SK-N-SH treated with all-trans-retinoic acid at 6 μM for 48 hours (cell line): ENCODE measurements around the gene UNC5C.

Source experiments
- ISL1 ChIP-seq: fragments of 250-450 bp; sonication (Bioruptor Pico); IDR thresholded peaks from 2 replicates; pipeline ENCODE4 v2.1.2; 2022; ENCODE audit warnings: mild to moderate bottlenecking, moderate library complexity
- PPARA ChIP-seq: fragments of 250-450 bp; sonication (Bioruptor Pico); IDR thresholded peaks from 2 replicates; pipeline ENCODE4 v1.5.0; 2020; ENCODE audit warnings: mild to moderate bottlenecking, borderline replicate concordance
- RARB ChIP-seq: fragments of 250-450 bp; sonication (Bioruptor Pico); IDR thresholded peaks from 2 replicates; pipeline ENCODE4 v1.8.0; 2021; ENCODE audit warnings: mild to moderate bottlenecking, moderate library complexity
- ZC3H10 ChIP-seq: fragments of 250-450 bp; sonication (Bioruptor Pico); IDR thresholded peaks from 2 replicates; pipeline ENCODE4 v1.5.1; 2021; ENCODE audit warnings: mild to moderate bottlenecking, moderate library complexity
- ZFP3 ChIP-seq: fragments of 250-450 bp; sonication (Bioruptor Pico); IDR thresholded peaks from 2 replicates; pipeline ENCODE4 v1.5.0; 2020; ENCODE audit warnings: mild to moderate bottlenecking, moderate library complexity
- TF ChIP-seq, protein P1 (sequence below): fragments of 250-450 bp; sonication (Bioruptor Pico); IDR thresholded peaks from 2 replicates; pipeline ENCODE4 v1.8.0; 2020; ENCODE audit warnings: mild to moderate bottlenecking, moderate library complexity, borderline replicate concordance
- TF ChIP-seq, protein P2 (sequence below): fragments of 250-450 bp; sonication (Bioruptor Pico); IDR thresholded peaks from 2 replicates; pipeline ENCODE4 v1.5.0; 2020; ENCODE audit warnings: mild to moderate bottlenecking, moderate library complexity

DNA sequence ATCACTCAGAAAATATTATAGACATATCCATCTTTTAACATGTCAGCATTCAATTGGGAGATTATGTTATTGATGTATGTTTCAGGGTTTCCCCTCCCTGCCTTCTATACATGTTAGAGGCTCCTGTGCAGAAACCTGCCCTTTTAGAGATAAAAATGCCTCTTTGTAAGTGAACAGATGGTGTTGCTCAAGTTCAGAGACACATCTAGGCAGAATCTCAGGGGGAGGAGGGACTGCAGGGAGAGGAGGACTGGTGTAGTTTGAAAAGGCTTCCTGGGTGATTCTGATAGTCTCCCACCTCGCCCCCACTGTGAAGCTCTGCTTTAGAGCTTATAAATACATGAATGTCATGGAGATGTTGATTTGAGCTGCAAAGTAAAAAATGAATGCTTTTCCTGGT, 12.0 kb upstream of the UNC5C start:
- TF ChIP-seq PPARA (CRISPR knock-in tag) (no peak), ZC3H10 (CRISPR knock-in tag) (no peak), RARB (CRISPR knock-in tag) (no peak), ISL1 (CRISPR knock-in tag) (no peak), ZFP3 (CRISPR knock-in tag) (no peak)
- TF ChIP-seq, protein P1, sequence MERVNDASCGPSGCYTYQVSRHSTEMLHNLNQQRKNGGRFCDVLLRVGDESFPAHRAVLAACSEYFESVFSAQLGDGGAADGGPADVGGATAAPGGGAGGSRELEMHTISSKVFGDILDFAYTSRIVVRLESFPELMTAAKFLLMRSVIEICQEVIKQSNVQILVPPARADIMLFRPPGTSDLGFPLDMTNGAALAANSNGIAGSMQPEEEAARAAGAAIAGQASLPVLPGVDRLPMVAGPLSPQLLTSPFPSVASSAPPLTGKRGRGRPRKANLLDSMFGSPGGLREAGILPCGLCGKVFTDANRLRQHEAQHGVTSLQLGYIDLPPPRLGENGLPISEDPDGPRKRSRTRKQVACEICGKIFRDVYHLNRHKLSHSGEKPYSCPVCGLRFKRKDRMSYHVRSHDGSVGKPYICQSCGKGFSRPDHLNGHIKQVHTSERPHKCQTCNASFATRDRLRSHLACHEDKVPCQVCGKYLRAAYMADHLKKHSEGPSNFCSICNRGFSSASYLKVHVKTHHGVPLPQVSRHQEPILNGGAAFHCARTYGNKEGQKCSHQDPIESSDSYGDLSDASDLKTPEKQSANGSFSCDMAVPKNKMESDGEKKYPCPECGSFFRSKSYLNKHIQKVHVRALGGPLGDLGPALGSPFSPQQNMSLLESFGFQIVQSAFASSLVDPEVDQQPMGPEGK (CRISPR knock-in tag): no peak
- TF ChIP-seq, protein P2, sequence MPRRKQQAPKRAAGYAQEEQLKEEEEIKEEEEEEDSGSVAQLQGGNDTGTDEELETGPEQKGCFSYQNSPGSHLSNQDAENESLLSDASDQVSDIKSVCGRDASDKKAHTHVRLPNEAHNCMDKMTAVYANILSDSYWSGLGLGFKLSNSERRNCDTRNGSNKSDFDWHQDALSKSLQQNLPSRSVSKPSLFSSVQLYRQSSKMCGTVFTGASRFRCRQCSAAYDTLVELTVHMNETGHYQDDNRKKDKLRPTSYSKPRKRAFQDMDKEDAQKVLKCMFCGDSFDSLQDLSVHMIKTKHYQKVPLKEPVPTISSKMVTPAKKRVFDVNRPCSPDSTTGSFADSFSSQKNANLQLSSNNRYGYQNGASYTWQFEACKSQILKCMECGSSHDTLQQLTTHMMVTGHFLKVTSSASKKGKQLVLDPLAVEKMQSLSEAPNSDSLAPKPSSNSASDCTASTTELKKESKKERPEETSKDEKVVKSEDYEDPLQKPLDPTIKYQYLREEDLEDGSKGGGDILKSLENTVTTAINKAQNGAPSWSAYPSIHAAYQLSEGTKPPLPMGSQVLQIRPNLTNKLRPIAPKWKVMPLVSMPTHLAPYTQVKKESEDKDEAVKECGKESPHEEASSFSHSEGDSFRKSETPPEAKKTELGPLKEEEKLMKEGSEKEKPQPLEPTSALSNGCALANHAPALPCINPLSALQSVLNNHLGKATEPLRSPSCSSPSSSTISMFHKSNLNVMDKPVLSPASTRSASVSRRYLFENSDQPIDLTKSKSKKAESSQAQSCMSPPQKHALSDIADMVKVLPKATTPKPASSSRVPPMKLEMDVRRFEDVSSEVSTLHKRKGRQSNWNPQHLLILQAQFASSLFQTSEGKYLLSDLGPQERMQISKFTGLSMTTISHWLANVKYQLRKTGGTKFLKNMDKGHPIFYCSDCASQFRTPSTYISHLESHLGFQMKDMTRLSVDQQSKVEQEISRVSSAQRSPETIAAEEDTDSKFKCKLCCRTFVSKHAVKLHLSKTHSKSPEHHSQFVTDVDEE (CRISPR knock-in tag): no peak
